Measurements from ENCODE around the gene ZNF275. TPM values are rescaled to one million over a fixed set of nuclear protein-coding genes. Genes with fewer than 3 reads are reported as not detected.

ZNF275 gene
- total and polyA plus RNA-seq, 4 donors = 6.2 to 13.9 (median 8.6) TPM

GRCh38 chrX:153312041-153312440 is 21.9 kb upstream of the ZNF275 start:
- 89% methylated on average over 5 of the region's 5 CpGs for WGBS
- H3K27me3 ChIP-seq (ENCODE audit: control insufficient read depth in 4 of 4, insufficient read depth in 4 of 4, low read length in 3 of 4) = no peaks in the 10 kb centered on the region
- H3K4me1 ChIP-seq (ENCODE audit: control insufficient read depth in 4 of 4, insufficient read depth in 4 of 4, low read length in 3 of 4) = peaks cover 0 to 6% (median 2%) of the 10 kb centered on the region in 4 donors
- no peak overlapping the region for H3K4me3 ChIP-seq (ENCODE audit: low read depth in 1 of 3, low read length in 3 of 3)
- H3K9me3 ChIP-seq (ENCODE audit: control insufficient read depth in 4 of 4, low read length in 3 of 4) = no peaks in the 10 kb centered on the region
- DNase-seq (ENCODE audit: low spot score) = no peak
- TF ChIP-seq EGR1 (IDR thresholded peaks at IDR 0.05; ENCODE audit: low read depth in 2 of 2) = no peak
- TF ChIP-seq RXRA (IDR thresholded peaks at IDR 0.05) = no peak
- no peak for TF ChIP-seq ATF3 (IDR thresholded peaks at IDR 0.05)
- TF ChIP-seq JUND (IDR thresholded peaks at IDR 0.05) = no peak
- no peak for TF ChIP-seq TAF1 (conservative IDR thresholded peaks at IDR 0.05)
- TF ChIP-seq MAX (IDR thresholded peaks at IDR 0.05) = no peak
- no peak overlapping the region for H3K27ac ChIP-seq (ENCODE audit: low read depth in 1 of 2, low read length in 2 of 2)
- H3K36me3 ChIP-seq (ENCODE audit: control insufficient read depth in 4 of 4, insufficient read depth in 3 of 4, low read depth in 1 of 4, low read length in 3 of 4) = no peaks in the 10 kb centered on the region
- H3K9ac ChIP-seq (ENCODE audit: low read depth in 1 of 2, low read length in 2 of 2) = no peak overlapping the region

GRCh38 chrX:153312842-153313241 is 21.1 kb upstream of the ZNF275 start:
- DNase-seq (ENCODE audit: low spot score) = no peak
- TF ChIP-seq GABPA (IDR thresholded peaks at IDR 0.05 in 1 of 2, conservative IDR thresholded peaks at IDR 0.05 in 1 of 2) = no peak
- TF ChIP-seq JUND (IDR thresholded peaks at IDR 0.05) = no peak
- no peak for TF ChIP-seq ATF3 (IDR thresholded peaks at IDR 0.05)
- TF ChIP-seq CTCF (IDR thresholded peaks at IDR 0.05; ENCODE audit: low read depth, low read length, missing input control) = no peak
- TF ChIP-seq RXRA (IDR thresholded peaks at IDR 0.05) = peak; percentile 58 to 62
- no peak for TF ChIP-seq HNF4G (IDR thresholded peaks at IDR 0.05)
- TF ChIP-seq NR2F2 (IDR thresholded peaks at IDR 0.05) = no peak
- peak; percentile 18 for TF ChIP-seq SP1 (IDR thresholded peaks at IDR 0.05)
- TF ChIP-seq HNF4A (conservative IDR thresholded peaks at IDR 0.05) = peak; percentile 11 to 26
- TF ChIP-seq EGR1 (IDR thresholded peaks at IDR 0.05; ENCODE audit: low read depth in 2 of 2) = no peak
- TF ChIP-seq FOXA2 (IDR thresholded peaks at IDR 0.05) = no peak
- WGBS = 54% methylated on average over 1 of the region's 1 CpG
- Histone ChIP-seq H3K36me3 (ENCODE audit: control insufficient read depth in 4 of 4, insufficient read depth in 3 of 4, low read depth in 1 of 4, low read length in 3 of 4) (no peaks in the 10 kb centered on the region), H3K9ac (ENCODE audit: low read depth in 1 of 2, low read length in 2 of 2) (no peak overlapping the region), H3K4me1 (ENCODE audit: control insufficient read depth in 4 of 4, insufficient read depth in 4 of 4, low read length in 3 of 4) (peaks cover 0 to 6% (median 2%) of the 10 kb centered on the region in 4 donors), H3K27ac (ENCODE audit: low read depth in 1 of 2, low read length in 2 of 2) (no peak overlapping the region), H3K4me3 (ENCODE audit: low read depth in 1 of 3, low read length in 3 of 3) (no peak overlapping the region), H3K9me3 (ENCODE audit: control insufficient read depth in 4 of 4, low read length in 3 of 4) (no peaks in the 10 kb centered on the region), H3K27me3 (ENCODE audit: control insufficient read depth in 4 of 4, insufficient read depth in 4 of 4, low read length in 3 of 4) (no peaks in the 10 kb centered on the region)

- no peaks in the 10 kb centered on the region for H3K9me3 ChIP-seq (ENCODE audit: control insufficient read depth in 4 of 4, low read length in 3 of 4)
- peaks cover 0 to 6% (median 2%) of the 10 kb centered on the region in 4 donors for H3K4me1 ChIP-seq (ENCODE audit: control insufficient read depth in 4 of 4, insufficient read depth in 4 of 4, low read length in 3 of 4)
- H3K36me3 ChIP-seq (ENCODE audit: control insufficient read depth in 4 of 4, insufficient read depth in 3 of 4, low read depth in 1 of 4, low read length in 3 of 4) = no peaks in the 10 kb centered on the region
- no peak overlapping the region for H3K4me3 ChIP-seq (ENCODE audit: low read depth in 1 of 3, low read length in 3 of 3)
- no peak overlapping the region for H3K9ac ChIP-seq (ENCODE audit: low read depth in 1 of 2, low read length in 2 of 2)
- DNase-seq (ENCODE audit: low spot score) = no peak
- H3K27ac ChIP-seq (ENCODE audit: low read depth in 1 of 2, low read length in 2 of 2) = no peak overlapping the region
- TF ChIP-seq YY1 (IDR thresholded peaks at IDR 0.05) (no peak), GABPA (IDR thresholded peaks at IDR 0.05 in 1 of 2, conservative IDR thresholded peaks at IDR 0.05 in 1 of 2) (no peak), NR2F2 (IDR thresholded peaks at IDR 0.05) (no peak)
- 90% methylated on average over 8 of the region's 8 CpGs for WGBS
- H3K27me3 ChIP-seq (ENCODE audit: control insufficient read depth in 4 of 4, insufficient read depth in 4 of 4, low read length in 3 of 4) = no peaks in the 10 kb centered on the region
Measured at GRCh38 chrX:153317306-153317705, 16.6 kb upstream of the ZNF275 start.

Measured in liver (tissue), 9 donors.